Osteocyte (in vitro differentiated cells): Measurements from ENCODE around the gene LRRFIP1. TPM values are rescaled to one million over a fixed set of nuclear protein-coding genes. Genes with fewer than 3 reads are reported as not detected.

ENCODE experiments used
- DNase-seq: peaks from one replicate; pipeline ENCODE4 v3.0.0; 2021; ENCODE audit warnings: mixed read lengths; ENCODE audit not compliant: unreplicated experiment; ENCODE audit errors: extremely low spot score
- H3K27ac Mint-ChIP-seq: one replicate; pipeline ENCODE4 v1.8.0; 2021; ENCODE audit warnings: mild to moderate bottlenecking, mixed read lengths; ENCODE audit not compliant: unreplicated experiment
- H3K27me3 Mint-ChIP-seq: one replicate; pipeline ENCODE4 v1.8.0; 2021; ENCODE audit warnings: mixed read lengths; ENCODE audit not compliant: unreplicated experiment
- H3K36me3 Mint-ChIP-seq: one replicate; pipeline ENCODE4 v1.8.0; 2021; ENCODE audit warnings: mixed read lengths; ENCODE audit not compliant: unreplicated experiment
- H3K4me1 Mint-ChIP-seq: one replicate; pipeline ENCODE4 v1.8.0; 2021; ENCODE audit warnings: mixed read lengths; ENCODE audit not compliant: unreplicated experiment
- H3K4me3 Mint-ChIP-seq: one replicate; pipeline ENCODE4 v1.8.0; 2021; ENCODE audit warnings: mild to moderate bottlenecking, moderate library complexity, mixed read lengths; ENCODE audit not compliant: unreplicated experiment
- H3K9me3 Mint-ChIP-seq: one replicate; pipeline ENCODE4 v1.8.0; 2021; ENCODE audit warnings: mixed read lengths; ENCODE audit not compliant: unreplicated experiment
- CTCF ChIP-seq: fragments of 200-600 bp; sonication (generic); IDR thresholded peaks from 2 replicates; pipeline ENCODE4 v1.5.0; 2021; ENCODE audit warnings: antibody characterized with exemption, mild to moderate bottlenecking, moderate library complexity
- total RNA-seq: library from RNA; stranded (reverse); gene quantifications from 2 replicates; pipeline ENCODE4 v1.2.1, GENCODE V29; 2021

LRRFIP1 gene
- total RNA-seq, 1 donor from 2014 or later = 79.9 TPM

GRCh38 chr2:237717366-237718276 is 90.2 kb downstream of the LRRFIP1 start:
- TF ChIP-seq CTCF = no peak
- peak; percentile 75 for DNase-seq
- peaks cover 9% of the 10 kb centered on the region for H3K36me3 Mint-ChIP-seq
- no peaks in the 10 kb centered on the region for H3K27me3 Mint-ChIP-seq
- H3K27ac Mint-ChIP-seq = peak overlapping the region; percentile 48
- H3K4me1 Mint-ChIP-seq = peaks cover 44% of the 10 kb centered on the region
- H3K4me3 Mint-ChIP-seq = no peak overlapping the region
- no peaks in the 10 kb centered on the region for H3K9me3 Mint-ChIP-seq

DNA sequence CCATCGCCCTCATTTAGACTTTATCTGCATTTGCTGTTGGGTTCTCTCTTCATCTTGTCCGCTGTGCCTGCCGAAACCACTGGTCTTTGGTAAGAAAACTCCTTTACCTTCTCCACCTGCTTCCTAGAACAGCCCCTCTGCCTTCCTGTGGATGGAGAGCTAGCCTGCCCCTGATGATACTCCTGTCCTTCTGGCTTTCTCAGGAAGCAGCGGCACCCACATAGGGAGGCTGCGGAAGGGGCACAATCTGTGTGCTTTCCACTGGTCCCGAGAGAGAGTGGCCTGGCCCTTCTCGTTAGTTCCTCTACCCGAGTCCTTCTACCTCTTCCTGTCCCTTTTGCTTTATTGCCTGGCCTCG is 90.9 kb downstream of the LRRFIP1 start:
- no peak for TF ChIP-seq CTCF
- peak overlapping the region; percentile 48 for H3K27ac Mint-ChIP-seq
- H3K36me3 Mint-ChIP-seq = peaks cover 9% of the 10 kb centered on the region
- no peaks in the 10 kb centered on the region for H3K27me3 Mint-ChIP-seq
- peak; percentile 53 for DNase-seq
- no peak overlapping the region for H3K4me3 Mint-ChIP-seq
- peaks cover 46% of the 10 kb centered on the region for H3K4me1 Mint-ChIP-seq
- no peaks in the 10 kb centered on the region for H3K9me3 Mint-ChIP-seq

- peaks cover 51% of the 10 kb centered on the region for H3K4me1 Mint-ChIP-seq
- DNase-seq = peak; percentile 70
- no peaks in the 10 kb centered on the region for H3K9me3 Mint-ChIP-seq
- no peak overlapping the region for H3K27ac Mint-ChIP-seq
- H3K27me3 Mint-ChIP-seq = no peaks in the 10 kb centered on the region
- H3K36me3 Mint-ChIP-seq = peaks cover 11% of the 10 kb centered on the region
- H3K4me3 Mint-ChIP-seq = no peak overlapping the region
- TF ChIP-seq CTCF = no peak
Observed at GRCh38 chr2:237720444-237720843, 93.1 kb downstream of the LRRFIP1 start.

DNA sequence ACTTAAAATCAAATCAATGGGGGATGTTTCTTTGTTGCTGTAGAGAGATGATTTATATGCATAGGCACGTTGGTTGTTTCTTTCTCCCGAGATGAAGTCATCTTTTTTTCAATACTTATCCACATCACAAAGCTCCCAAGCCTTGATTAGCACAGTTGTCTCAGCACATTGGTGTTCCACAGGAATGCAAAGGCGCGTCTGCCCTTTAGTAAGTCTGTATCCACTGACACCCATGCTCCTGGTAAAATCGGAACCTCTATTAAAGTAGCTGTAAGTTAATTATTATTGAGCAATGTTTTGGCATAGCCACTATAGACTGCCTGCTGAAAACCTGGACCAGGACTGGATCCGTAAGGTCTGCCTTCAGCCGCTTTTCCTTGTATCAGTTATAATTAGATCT is 93.6 kb downstream of the LRRFIP1 start:
- peaks cover 51% of the 10 kb centered on the region for H3K4me1 Mint-ChIP-seq
- no peak overlapping the region for H3K4me3 Mint-ChIP-seq
- H3K36me3 Mint-ChIP-seq = peaks cover 11% of the 10 kb centered on the region
- DNase-seq = no peak
- H3K27me3 Mint-ChIP-seq = no peaks in the 10 kb centered on the region
- no peak for TF ChIP-seq CTCF
- H3K27ac Mint-ChIP-seq = no peak overlapping the region
- no peaks in the 10 kb centered on the region for H3K9me3 Mint-ChIP-seq

GRCh38 chr2:237721458-237721857 is 94.1 kb downstream of the LRRFIP1 start:
- H3K36me3 Mint-ChIP-seq = peaks cover 13% of the 10 kb centered on the region

More at GRCh38 chr2:237721458-237721857, 94.1 kb downstream of the LRRFIP1 start:
- H3K27ac Mint-ChIP-seq = no peak overlapping the region
- no peaks in the 10 kb centered on the region for H3K9me3 Mint-ChIP-seq
- H3K4me1 Mint-ChIP-seq = peaks cover 51% of the 10 kb centered on the region
- no peak overlapping the region for H3K4me3 Mint-ChIP-seq
- no peak for TF ChIP-seq CTCF
- no peak for DNase-seq
- no peaks in the 10 kb centered on the region for H3K27me3 Mint-ChIP-seq
